Activated naive CD8-positive, alpha-beta T cell (primary cell): ENCODE results near the gene DPEP2NB.
"Not testable (repeated sequence)": the region's sequence is repeated elsewhere in the genome, so short reads cannot be mapped to it uniquely, and the experiment has no call there.

Experiments
- H3K27ac Mint-ChIP-seq: one replicate; pipeline ENCODE4 v1.8.0; 2021; ENCODE audit warnings: mixed read lengths
- H3K27me3 Mint-ChIP-seq: one replicate; pipeline ENCODE4 v1.8.0; 2021; ENCODE audit warnings: mixed read lengths
- H3K36me3 Mint-ChIP-seq: one replicate; pipeline ENCODE4 v1.8.0; 2021; ENCODE audit warnings: mixed read lengths
- H3K4me1 Mint-ChIP-seq: one replicate; pipeline ENCODE4 v1.8.0; 2021; ENCODE audit warnings: low read depth, mixed read lengths
- H3K4me3 Mint-ChIP-seq: one replicate; pipeline ENCODE4 v1.8.0; 2021; ENCODE audit warnings: mild to moderate bottlenecking, mixed read lengths
- H3K9me3 Mint-ChIP-seq: one replicate; pipeline ENCODE4 v1.8.0; 2021; ENCODE audit warnings: low read depth, mixed read lengths

The DPEP2NB gene

DNA sequence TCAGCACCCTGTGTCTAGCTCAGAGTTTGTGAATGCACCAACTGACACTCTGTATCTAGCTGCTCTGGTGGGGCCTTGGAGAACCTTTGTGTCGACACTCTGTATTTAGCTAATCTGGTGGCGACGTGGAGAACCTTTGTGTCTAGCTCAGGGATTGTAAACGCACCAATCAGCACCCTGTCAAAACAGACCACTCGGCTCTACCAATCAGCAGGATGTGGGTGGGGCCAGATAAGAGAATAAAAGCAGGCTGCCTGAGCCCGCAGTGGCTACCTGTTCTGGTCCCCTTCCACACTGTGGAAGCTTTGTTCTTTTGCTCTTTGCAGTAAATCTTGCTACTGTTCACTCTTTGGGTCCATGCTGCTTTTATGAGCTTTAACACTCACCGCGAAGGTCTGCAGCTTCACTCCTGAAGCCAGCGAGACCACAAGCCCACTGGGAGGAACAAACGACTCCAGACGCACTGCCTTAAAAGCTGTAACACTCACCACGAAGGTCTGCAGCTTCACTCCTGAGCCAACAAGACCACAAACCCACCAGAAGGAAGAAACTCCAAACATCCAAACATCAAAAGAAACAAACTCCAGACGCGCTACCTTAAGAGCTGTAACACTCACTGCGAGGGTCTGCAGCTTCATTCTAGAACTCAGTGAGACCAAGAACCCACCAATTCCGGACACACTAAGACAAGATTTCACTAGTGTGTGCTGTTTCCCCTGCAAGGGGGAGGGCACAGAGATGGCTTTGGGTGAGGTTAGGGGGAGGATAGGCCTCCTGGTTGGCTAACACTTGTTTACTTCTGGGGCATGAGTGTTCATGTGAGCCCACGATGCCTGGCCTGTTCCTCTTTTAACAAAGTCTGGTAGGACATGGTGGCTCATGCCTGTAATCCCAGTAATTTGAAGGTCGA lies 16.7 kb downstream of the DPEP2NB start, which contains the start of gene DPEP2:
Gene DPEP2, minus strand, starts transcription at position 706 of the 910 bp plus-strand sequence. CDS start 6,272 bp downstream, outside the sequence.
- H3K27me3 Mint-ChIP-seq, H3K36me3 Mint-ChIP-seq, H3K9me3 Mint-ChIP-seq: not testable (repeated sequence)
- Mint-ChIP-seq H3K4me3 (peak within 1 kb of the TSS; percentile 78), H3K27ac (peak within 1 kb of the TSS; percentile 86), H3K4me1 (peaks cover 59% of the 10 kb centered on the region)

DNA sequence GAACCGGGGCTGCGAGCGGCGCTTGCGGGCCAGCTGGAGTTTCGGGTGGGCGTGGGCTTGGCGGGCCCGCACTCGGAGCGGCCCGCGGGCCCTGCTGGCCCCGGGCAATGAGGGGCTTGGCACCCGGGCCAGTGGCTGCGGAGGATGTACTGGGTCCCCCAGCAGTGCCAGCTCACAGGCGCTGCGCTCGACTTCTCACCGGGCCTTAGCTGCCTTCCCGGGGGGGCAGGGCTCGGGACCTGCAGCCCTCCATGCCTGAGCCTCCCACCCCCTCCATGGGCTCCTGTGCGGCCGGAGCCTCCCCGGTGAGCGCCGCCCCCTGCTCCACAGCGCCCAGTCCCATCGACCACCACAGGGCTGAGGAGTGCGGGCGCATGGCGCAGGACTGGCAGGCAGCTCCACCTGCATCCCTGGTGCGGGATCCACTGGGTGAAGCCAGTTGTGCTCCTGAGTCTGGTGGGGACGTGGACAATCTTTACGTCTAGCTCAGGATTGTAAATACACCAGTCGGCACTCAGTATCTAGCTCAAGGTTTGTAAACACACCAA lies 17.4 kb downstream of the DPEP2NB start:
- Mint-ChIP-seq H3K4me1 (peaks cover 63% of the 10 kb centered on the region), H3K27ac (peak overlapping the region; percentile 86), H3K4me3 (peak overlapping the region; percentile 78)
- H3K27me3 Mint-ChIP-seq, H3K9me3 Mint-ChIP-seq, H3K36me3 Mint-ChIP-seq: not testable (repeated sequence)

DNA sequence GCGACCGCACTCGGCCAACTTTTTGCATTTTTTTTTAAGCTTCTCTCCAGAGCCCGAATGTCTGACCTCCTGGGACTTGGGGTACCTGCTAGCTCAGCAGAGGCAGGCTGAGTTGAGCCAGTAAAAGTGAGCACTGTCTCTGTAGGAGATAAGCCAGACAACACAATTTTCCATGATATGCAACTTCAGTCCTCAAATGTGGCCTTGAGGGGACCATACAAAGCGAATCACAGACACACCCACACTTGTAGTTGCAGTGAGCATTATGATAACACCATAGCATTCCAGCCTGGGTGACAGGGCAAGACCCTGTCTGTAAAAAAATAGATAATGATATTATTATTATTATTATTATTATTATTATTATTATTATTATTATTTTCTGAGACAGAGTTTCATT lies 19.0 kb downstream of the DPEP2NB start:
- Mint-ChIP-seq H3K36me3 (no peaks in the 10 kb centered on the region), H3K4me1 (peaks cover 62% of the 10 kb centered on the region), H3K27me3 (no peaks in the 10 kb centered on the region), H3K4me3 (no peak overlapping the region), H3K27ac (peak overlapping the region; percentile 64), H3K9me3 (no peaks in the 10 kb centered on the region)

DNA sequence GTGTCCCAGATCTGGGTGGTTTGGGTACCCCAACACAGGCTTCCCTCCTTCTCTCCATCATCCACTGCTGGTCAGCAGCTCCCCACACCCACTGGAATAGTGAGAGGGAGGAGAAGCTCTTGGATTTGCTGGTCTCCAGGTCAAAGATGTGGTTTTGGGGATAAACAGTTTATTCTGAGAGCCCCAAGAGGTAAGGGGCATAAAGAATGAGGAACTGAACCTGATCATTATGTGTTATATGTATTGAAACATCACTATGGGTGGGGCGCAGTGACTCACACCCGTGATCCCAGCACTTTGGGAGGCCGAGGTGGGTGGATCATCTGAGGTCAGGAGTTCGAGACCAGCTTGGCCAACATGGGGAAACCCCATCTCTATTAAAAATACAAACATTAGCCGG lies 20.3 kb downstream of the DPEP2NB start:
- peak overlapping the region; percentile 56 for H3K4me3 Mint-ChIP-seq
- H3K4me1 Mint-ChIP-seq, result peaks cover 53% of the 10 kb centered on the region
- H3K27ac Mint-ChIP-seq, result peak overlapping the region; percentile 87
- H3K36me3 Mint-ChIP-seq, result no peaks in the 10 kb centered on the region
- H3K9me3 Mint-ChIP-seq, result no peaks in the 10 kb centered on the region
- no peaks in the 10 kb centered on the region for H3K27me3 Mint-ChIP-seq

DNA sequence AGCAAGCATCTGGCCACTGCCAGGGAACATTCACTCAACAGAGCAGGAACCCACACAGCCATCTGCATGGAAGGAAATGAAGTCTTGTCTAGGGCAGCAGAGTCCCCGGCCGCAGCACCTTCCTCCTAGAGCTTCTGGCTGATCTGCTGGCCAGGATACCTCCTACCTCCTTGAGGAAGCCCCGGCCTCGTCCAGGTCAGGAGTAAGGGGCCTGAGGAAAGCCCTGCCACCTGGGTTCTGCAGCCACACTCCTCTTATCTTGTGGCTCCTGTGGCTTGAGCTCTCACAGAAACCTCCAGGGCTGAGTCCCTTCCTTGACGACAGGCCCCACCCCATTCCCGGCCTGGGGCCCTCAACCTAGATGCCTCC lies 21.7 kb downstream of the DPEP2NB start:
- Mint-ChIP-seq H3K4me3 (peak overlapping the region; percentile 79), H3K4me1 (peaks cover 39% of the 10 kb centered on the region), H3K27ac (peak overlapping the region; percentile 97)
- not testable (repeated sequence) for H3K36me3 Mint-ChIP-seq, H3K9me3 Mint-ChIP-seq, H3K27me3 Mint-ChIP-seq

DNA sequence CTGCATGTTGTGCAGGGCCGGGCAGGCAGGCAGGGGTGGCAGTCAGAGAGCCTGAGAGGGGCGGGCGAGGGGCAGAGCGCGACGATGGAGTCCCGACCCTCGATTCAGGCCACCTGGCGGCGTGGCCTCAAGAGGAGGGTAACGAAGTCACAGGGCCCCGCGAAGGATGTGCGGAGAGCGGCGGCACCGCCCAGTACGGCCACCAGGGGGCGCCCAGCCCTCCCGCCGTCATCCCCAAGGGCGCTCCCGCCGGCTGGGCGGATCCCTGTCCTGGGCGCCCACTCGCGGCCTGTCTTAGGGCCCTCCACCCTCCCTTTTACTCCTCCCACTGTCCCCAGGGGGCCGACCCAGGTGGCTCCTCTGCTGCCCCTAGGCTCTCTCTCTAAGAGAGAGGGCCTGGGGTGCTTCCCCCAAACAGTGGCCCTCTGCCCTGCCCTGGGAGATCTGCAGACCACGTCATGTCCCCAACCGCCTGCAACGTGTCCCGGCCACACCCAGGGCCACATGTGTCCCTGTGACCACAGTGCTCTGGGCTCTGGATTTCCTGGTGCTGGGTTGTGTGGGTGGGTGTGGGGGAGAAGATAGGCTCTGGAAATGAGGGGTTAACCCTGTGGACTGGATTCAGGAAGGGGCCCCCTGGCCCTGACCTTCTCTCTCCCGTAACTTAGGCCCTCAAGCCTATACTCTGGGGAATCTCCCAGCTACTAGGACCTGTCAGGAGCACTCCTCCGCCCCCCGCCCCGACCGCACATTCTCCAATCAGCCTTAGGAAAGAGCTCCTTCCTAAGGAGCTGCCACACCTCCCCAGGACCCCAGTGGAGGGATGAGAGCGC lies 22.3 kb downstream of the DPEP2NB start:
- H3K4me1 Mint-ChIP-seq, result peaks cover 34% of the 10 kb centered on the region
- no peaks in the 10 kb centered on the region for H3K9me3 Mint-ChIP-seq
- no peaks in the 10 kb centered on the region for H3K27me3 Mint-ChIP-seq
- no peaks in the 10 kb centered on the region for H3K36me3 Mint-ChIP-seq
- H3K27ac Mint-ChIP-seq, result peak overlapping the region; percentile 97
- peak overlapping the region; percentile 79 for H3K4me3 Mint-ChIP-seq

DNA sequence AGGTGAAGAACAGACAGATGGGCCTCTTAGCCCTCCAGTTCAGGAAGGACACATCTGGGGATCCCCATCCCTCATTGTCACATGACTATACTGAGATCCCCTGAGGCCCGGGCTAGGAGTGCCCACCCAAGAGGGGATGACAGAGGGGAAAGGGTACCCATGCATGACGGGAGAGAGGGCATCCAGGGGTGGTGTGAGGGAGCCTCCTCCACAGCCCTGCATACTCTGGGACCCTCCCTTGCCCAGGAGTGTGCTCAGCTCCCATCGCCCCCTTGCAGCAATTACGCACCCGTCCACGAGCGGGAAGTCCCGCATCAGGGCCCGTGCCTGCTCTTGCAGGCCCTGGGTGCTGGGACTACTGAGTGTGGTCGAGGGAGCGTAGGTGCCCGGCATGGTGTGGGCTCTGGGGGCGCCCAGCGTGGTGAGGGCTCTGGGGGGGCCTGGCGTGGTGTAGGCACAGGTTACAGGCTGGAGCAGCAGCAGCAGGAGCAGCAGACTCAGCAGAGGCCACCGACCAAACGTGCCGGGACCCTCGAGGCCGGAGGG lies 23.0 kb downstream of the DPEP2NB start:
- peaks cover 32% of the 10 kb centered on the region for H3K4me1 Mint-ChIP-seq
- H3K9me3 Mint-ChIP-seq, result no peaks in the 10 kb centered on the region
- no peaks in the 10 kb centered on the region for H3K27me3 Mint-ChIP-seq
- H3K36me3 Mint-ChIP-seq, result no peaks in the 10 kb centered on the region
- peak overlapping the region; percentile 46 for H3K27ac Mint-ChIP-seq
- H3K4me3 Mint-ChIP-seq, result no peak overlapping the region

DNA sequence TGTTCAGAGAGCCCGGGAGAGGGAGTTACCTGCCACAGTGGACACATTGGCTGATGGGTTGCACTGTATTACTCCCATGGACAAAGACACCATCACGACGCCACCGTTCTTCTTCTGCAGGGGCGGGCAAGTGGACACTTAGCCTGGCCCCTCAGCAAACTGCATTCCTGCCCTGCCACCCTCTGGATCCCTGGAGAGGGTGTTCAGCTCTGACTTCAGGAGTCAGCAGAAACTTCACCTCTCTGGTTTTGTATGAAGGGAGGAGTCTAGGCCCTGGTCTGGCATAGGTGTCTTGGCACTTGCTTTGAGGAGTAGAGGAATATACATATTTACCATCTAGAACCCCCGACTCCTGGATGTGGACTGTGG lies 25.7 kb downstream of the DPEP2NB start:
- Mint-ChIP-seq H3K36me3 (no peaks in the 10 kb centered on the region), H3K27ac (peak overlapping the region; percentile 66), H3K9me3 (no peaks in the 10 kb centered on the region), H3K4me1 (peaks cover 17% of the 10 kb centered on the region), H3K27me3 (no peaks in the 10 kb centered on the region), H3K4me3 (no peak overlapping the region)

DNA sequence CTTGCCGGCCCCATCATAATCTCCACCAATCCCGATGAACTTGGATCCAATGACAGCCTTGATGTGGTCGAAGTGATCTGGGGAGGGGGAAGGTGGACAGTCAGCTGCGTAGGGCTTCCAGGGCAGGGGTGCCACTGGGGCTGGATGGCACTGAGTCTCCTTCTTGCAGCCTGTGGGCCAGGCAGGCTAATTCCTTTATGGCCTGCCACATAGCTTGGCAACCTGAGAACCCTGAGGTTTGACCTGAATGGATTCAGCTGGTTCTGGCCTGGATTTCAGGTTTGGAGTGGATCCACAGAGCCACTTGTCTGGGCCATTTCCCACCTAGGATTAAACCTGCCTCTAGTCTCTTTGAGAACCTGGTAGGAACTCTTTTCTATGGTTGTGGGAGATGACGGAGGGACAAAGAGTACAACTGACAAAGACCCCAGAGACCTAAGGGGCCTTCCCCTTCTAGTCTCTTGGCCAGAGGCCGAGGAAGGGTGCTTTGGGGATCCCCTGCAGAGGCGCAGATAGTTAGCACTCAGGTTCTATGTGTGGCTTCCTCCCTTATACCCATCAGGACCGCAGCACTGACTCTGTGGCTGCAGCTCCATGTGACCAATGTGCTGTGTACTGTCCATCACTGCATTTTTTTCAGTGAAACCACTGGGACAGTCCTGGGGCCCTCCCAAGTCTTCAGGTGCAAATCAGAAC lies 26.2 kb downstream of the DPEP2NB start:
- H3K27ac Mint-ChIP-seq, result no peak overlapping the region
- H3K4me1 Mint-ChIP-seq, result peaks cover 18% of the 10 kb centered on the region

DNA sequence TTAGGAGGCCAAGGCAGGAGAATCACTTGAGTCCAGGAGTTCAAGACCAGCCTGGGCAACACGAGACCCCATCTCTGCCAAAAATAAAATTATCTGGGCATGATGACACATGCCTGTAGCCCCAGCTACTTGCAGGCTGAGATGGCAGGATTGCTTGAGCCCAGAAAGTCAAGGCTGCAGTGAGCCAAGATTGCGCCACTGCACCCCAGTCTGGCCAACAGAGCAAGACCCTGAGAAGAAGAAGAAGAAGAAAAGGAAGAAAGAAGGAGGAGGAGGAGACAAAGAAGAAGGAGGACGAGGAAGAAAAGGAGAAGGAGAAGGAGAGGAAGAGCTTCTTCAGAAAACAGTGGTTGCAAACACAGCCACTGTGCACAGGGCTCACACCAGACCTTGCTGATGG lies 27.0 kb downstream of the DPEP2NB start:
- no peaks in the 10 kb centered on the region for H3K9me3 Mint-ChIP-seq
- H3K4me3 Mint-ChIP-seq, result no peak overlapping the region
- H3K36me3 Mint-ChIP-seq, result no peaks in the 10 kb centered on the region
- no peaks in the 10 kb centered on the region for H3K27me3 Mint-ChIP-seq
- H3K4me1 Mint-ChIP-seq, result peaks cover 20% of the 10 kb centered on the region
- H3K27ac Mint-ChIP-seq, result peak overlapping the region; percentile 85

More for the DNA sequence above, 26.2 kb downstream of the DPEP2NB start:
- H3K4me3 Mint-ChIP-seq, result no peak overlapping the region
- H3K36me3 Mint-ChIP-seq, result no peaks in the 10 kb centered on the region
- no peaks in the 10 kb centered on the region for H3K9me3 Mint-ChIP-seq
- no peaks in the 10 kb centered on the region for H3K27me3 Mint-ChIP-seq

DNA sequence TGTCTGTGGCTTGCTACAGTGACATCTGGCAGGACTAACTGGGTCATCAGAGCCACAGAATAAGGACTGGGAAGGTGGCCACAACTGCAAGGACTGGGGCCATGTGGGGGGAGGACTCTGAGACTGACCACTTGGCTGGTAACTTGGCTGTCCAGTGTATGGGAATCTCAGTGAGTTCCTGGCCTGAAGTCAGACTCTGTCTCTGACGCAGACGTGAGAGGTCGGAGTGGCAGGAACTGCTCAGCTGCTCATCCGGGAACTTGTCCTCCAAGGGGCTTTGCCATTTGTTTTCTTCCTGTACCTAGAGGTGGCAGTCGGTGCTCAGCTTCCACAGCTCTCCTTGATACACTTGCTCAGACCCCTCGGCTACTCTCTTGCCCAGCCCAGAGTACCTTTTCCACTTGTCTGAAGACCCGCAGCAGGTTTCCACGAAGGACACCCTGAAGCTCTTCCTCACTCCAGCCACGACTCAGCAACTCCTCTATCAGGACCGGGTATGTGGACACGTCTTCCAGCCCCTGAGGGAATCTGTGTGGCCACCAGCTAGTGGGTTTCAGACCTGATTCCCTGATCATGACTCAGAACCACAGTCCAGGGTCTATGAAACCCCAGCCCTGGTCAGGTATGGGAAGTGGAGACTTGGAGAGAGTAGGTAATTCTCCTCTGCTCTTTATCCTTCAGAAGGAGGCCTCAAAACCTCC lies 28.1 kb downstream of the DPEP2NB start:
- no peaks in the 10 kb centered on the region for H3K9me3 Mint-ChIP-seq
- H3K27me3 Mint-ChIP-seq, result no peaks in the 10 kb centered on the region
- peaks cover 25% of the 10 kb centered on the region for H3K4me1 Mint-ChIP-seq
- no peaks in the 10 kb centered on the region for H3K36me3 Mint-ChIP-seq
- H3K27ac Mint-ChIP-seq, result peak overlapping the region; percentile 35
- no peak overlapping the region for H3K4me3 Mint-ChIP-seq

DNA sequence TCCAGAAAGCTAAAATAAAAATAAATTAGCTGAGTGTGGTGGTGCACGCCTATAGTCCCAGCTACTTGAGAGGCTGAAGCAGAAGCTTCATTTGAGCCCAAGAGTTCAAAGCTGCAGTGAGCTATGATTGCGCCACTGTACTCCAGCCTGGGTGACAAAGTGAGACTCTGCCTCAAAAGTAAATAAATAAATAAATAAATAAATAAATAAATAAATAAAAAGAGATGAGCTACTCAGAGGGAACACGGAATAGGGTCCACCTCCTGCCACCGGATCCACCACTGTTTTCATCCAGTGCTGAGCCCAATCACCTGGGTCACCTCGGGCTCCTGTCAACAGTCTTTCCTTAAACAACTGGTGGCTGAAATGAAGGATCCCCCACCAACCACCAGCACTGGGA lies 28.8 kb downstream of the DPEP2NB start:
- no peak overlapping the region for H3K27ac Mint-ChIP-seq
- H3K4me3 Mint-ChIP-seq, result no peak overlapping the region
- peaks cover 21% of the 10 kb centered on the region for H3K4me1 Mint-ChIP-seq
- H3K36me3 Mint-ChIP-seq, result no peaks in the 10 kb centered on the region
- H3K27me3 Mint-ChIP-seq, result no peaks in the 10 kb centered on the region
- no peaks in the 10 kb centered on the region for H3K9me3 Mint-ChIP-seq

DNA sequence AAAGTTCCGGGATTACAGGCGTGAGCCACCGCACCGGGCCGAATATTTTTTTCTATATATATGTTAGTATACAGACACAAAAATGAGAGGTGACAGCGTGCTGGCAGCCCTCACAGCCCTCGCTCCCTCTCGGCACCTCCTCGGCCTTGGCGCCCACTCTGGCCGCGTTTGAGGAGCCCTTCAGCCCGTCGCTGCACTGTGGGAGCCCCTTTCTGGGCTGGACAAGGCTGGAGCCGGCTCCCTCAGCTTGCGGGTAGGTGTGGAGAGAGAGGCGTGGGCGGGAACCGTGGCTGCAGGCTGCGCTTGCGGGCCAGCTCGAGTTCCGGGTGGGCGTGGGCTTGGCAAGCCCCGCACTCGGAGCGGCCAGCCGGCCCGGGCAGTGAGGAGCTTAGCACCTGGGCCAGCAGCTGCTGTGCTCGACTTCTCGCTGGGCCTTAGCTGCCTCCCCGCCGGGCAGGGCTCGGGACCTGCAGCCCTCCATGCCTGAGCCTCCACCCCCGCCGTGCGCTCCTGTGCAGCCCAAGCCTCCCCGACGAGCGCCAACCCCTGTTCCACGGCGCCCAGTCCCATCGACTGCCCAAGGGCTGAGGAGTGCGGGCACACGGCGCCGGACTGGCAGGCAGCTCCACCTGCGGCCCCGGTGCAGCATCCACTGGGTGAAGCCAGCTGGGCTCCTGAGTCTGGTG lies 33.6 kb downstream of the DPEP2NB start:
- no peaks in the 10 kb centered on the region for H3K9me3 Mint-ChIP-seq
- no peak overlapping the region for H3K4me3 Mint-ChIP-seq
- no peaks in the 10 kb centered on the region for H3K36me3 Mint-ChIP-seq
- H3K27ac Mint-ChIP-seq, result no peak overlapping the region
- peaks cover 21% of the 10 kb centered on the region for H3K4me1 Mint-ChIP-seq
- H3K27me3 Mint-ChIP-seq, result no peaks in the 10 kb centered on the region
